HFFc6 (cell line): ENCODE results near the gene BORCS5. TPM values are rescaled to one million over a fixed set of nuclear protein-coding genes. Genes with fewer than 3 reads are reported as not detected.

ENCODE experiments used
- DNase-seq: peaks from one replicate; pipeline ENCODE4 v3.0.0-alpha.2; 2018
- H3K27ac Mint-ChIP-seq: 2 replicates; pipeline ENCODE4 v1.8.0; 2020; ENCODE audit warnings: mild to moderate bottlenecking, mixed read lengths
- H3K27me3 Mint-ChIP-seq: 2 replicates; pipeline ENCODE4 v1.8.0; 2021; ENCODE audit warnings: mild to moderate bottlenecking, moderate library complexity, mixed read lengths; ENCODE audit not compliant: insufficient read depth
- H3K36me3 Mint-ChIP-seq: 2 replicates; pipeline ENCODE4 v1.8.0; 2021; ENCODE audit warnings: low read depth, mixed read lengths
- H3K4me1 Mint-ChIP-seq: 2 replicates; pipeline ENCODE4 v1.8.0; 2020; ENCODE audit warnings: low read depth, mixed read lengths
- H3K4me3 Mint-ChIP-seq: 2 replicates; pipeline ENCODE4 v1.8.0; 2020; ENCODE audit warnings: mild to moderate bottlenecking, moderate library complexity, mixed read lengths
- H3K9me3 Mint-ChIP-seq: 2 replicates; pipeline ENCODE4 v1.8.0; 2020; ENCODE audit warnings: mild to moderate bottlenecking, mixed read lengths
- CTCF ChIP-seq: fragments of 200-600 bp; sonication (generic); IDR thresholded peaks from 2 replicates; pipeline ENCODE4 v1.5.0; 2021; ENCODE audit warnings: antibody characterized with exemption, mild to moderate bottlenecking
- total RNA-seq, 6 experiments: library from RNA; stranded (reverse); fragmentation: NEBNext Ultra II Directional; extraction: Animal tissue kit (Norgen Biotek cat#: 25700); gene quantifications; 2 replicates in 1 of 6; 3 replicates in 5 of 6; pipeline ENCODE4 v1.2.3, GENCODE V29; 2021

The BORCS5 gene
- total RNA-seq, 6 experiments from 2014 or later, result 8.7 to 13.9 (median 10.6) TPM

GRCh38 chr12:12488823-12489550 lies 132.1 kb downstream of the BORCS5 start:
- H3K4me1 Mint-ChIP-seq, result peaks cover 10% of the 10 kb centered on the region
- H3K27ac Mint-ChIP-seq, result no peak overlapping the region
- TF ChIP-seq CTCF, result no peak
- no peak overlapping the region for H3K4me3 Mint-ChIP-seq
- no peaks in the 10 kb centered on the region for H3K9me3 Mint-ChIP-seq
- DNase-seq, result no peak
- H3K36me3 Mint-ChIP-seq, result peaks cover 5% of the 10 kb centered on the region
- no peaks in the 10 kb centered on the region for H3K27me3 Mint-ChIP-seq

- Mint-ChIP-seq H3K4me1 (peaks cover 10% of the 10 kb centered on the region), H3K27ac (no peak overlapping the region)
- DNase-seq, result no peak
Measured at GRCh38 chr12:12491606-12492005, 134.7 kb downstream of the BORCS5 start.

GRCh38 chr12:12492547-12492946 lies 135.7 kb downstream of the BORCS5 start:
- Mint-ChIP-seq H3K4me3 (no peak overlapping the region), H3K4me1 (peaks cover 10% of the 10 kb centered on the region), H3K9me3 (no peaks in the 10 kb centered on the region), H3K27ac (no peak overlapping the region), H3K27me3 (no peaks in the 10 kb centered on the region), H3K36me3 (no peaks in the 10 kb centered on the region; the same call in 1 of the 2 replicates)
- no peak for TF ChIP-seq CTCF
- no peak for DNase-seq

More at GRCh38 chr12:12491606-12492005, 134.7 kb downstream of the BORCS5 start:
- no peak for TF ChIP-seq CTCF
- H3K4me3 Mint-ChIP-seq, result no peak overlapping the region
- H3K9me3 Mint-ChIP-seq, result no peaks in the 10 kb centered on the region
- no peaks in the 10 kb centered on the region; the same call in 1 of the 2 replicates for H3K36me3 Mint-ChIP-seq
- no peaks in the 10 kb centered on the region for H3K27me3 Mint-ChIP-seq

DNA sequence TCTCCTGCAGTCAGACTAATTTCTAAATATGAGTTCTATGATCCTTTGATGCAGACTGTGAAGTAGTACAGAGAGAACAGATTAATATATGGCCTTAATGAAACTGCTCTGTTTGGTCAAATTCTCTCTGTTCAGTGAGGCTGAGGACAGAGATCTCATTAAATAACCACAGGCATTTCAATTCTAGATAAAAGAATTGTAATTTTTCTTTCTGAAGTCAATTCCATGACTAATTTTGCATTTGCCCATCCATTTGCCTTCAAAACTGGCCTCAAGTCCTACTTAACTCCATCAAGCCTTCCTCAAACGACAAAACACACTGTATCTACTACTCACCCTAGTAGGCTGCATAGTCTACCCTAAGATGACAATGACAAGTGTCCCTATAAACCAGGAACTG lies 138.7 kb downstream of the BORCS5 start:
- no peaks in the 10 kb centered on the region for H3K27me3 Mint-ChIP-seq
- H3K27ac Mint-ChIP-seq, result no peak overlapping the region
- H3K36me3 Mint-ChIP-seq, result no peaks in the 10 kb centered on the region
- H3K4me3 Mint-ChIP-seq, result no peak overlapping the region
- no peaks in the 10 kb centered on the region for H3K4me1 Mint-ChIP-seq
- no peak for DNase-seq
- no peak for TF ChIP-seq CTCF
- no peaks in the 10 kb centered on the region for H3K9me3 Mint-ChIP-seq

GRCh38 chr12:12498210-12498609 lies 141.3 kb downstream of the BORCS5 start:
- no peak for TF ChIP-seq CTCF
- Mint-ChIP-seq H3K27ac (no peak overlapping the region), H3K27me3 (no peaks in the 10 kb centered on the region; the same call in 1 of the 2 replicates), H3K9me3 (no peaks in the 10 kb centered on the region), H3K36me3 (no peaks in the 10 kb centered on the region), H3K4me3 (no peak overlapping the region), H3K4me1 (no peaks in the 10 kb centered on the region)
- no peak for DNase-seq
